WI38 (cell line): ENCODE measurements around the gene SYNE4.

Experiments
- H3K4me3 ChIP-seq: 2 replicates; pipeline ENCODE4 v1.5.1; 2011; ENCODE audit warnings: low read depth, mild to moderate bottlenecking, control low read depth, low read length
- CTCF ChIP-seq: IDR thresholded peaks from 2 replicates; pipeline ENCODE4 v1.5.1; 2012; ENCODE audit warnings: low read depth, mild to moderate bottlenecking, control low read depth, low read length

The SYNE4 gene

GRCh38 chr19:36006955-36007354 lies 1.7 kb downstream of the SYNE4 start:
- H3K4me3 ChIP-seq, result no peak overlapping the region
- no peak for TF ChIP-seq CTCF

- TF ChIP-seq CTCF, result no peak
- H3K4me3 ChIP-seq, result no peak overlapping the region
Observed at GRCh38 chr19:36003284-36003683, 5.3 kb downstream of the SYNE4 start.

GRCh38 chr19:36001605-36002004 lies 7.0 kb downstream of the SYNE4 start:
- no peak overlapping the region for H3K4me3 ChIP-seq
- TF ChIP-seq CTCF, result no peak

- TF ChIP-seq CTCF, result no peak
- H3K4me3 ChIP-seq, result no peak overlapping the region
Observed at GRCh38 chr19:35996777-35997176, 11.8 kb downstream of the SYNE4 start.

GRCh38 chr19:35995048-35995993 lies 13.3 kb downstream of the SYNE4 start, which contains the start of gene SDHAF1:
TSS of gene SDHAF1 (plus strand) at chr19:35995188. CDS start at chr19:35995275, 87 bp downstream.
- no peak for TF ChIP-seq CTCF
- H3K4me3 ChIP-seq, result peak within 1 kb of the TSS; percentile 79

- H3K4me3 ChIP-seq, result no peak overlapping the region; the same call in 1 of the 2 replicates
- TF ChIP-seq CTCF, result no peak
Observed at GRCh38 chr19:35993923-35994598, 14.6 kb downstream of the SYNE4 start.
